Testis (tissue), 2 donors: ENCODE data around the gene BAIAP3.

Experiments
- POLR2A ChIP-seq: fragments of 450-650 bp; IDR thresholded peaks from one replicate; pipeline ENCODE4 v1.6.1; 2017; ENCODE audit warnings: antibody characterized with exemption, mild to moderate bottlenecking, moderate library complexity
- TF ChIP-seq, protein P1 (sequence below), 3 experiments: fragments of 450-650 bp in 2 of 3; fragments of 200-600 bp in 1 of 3; sonication (generic) in 1 of 3; IDR thresholded peaks; one replicate each; pipeline ENCODE4 v1.5.1; 2016 to 2019; ENCODE audit warnings: antibody characterized with exemption in 3 of 3, mild to moderate bottlenecking in 2 of 3, moderate library complexity in 1 of 3

DNA sequence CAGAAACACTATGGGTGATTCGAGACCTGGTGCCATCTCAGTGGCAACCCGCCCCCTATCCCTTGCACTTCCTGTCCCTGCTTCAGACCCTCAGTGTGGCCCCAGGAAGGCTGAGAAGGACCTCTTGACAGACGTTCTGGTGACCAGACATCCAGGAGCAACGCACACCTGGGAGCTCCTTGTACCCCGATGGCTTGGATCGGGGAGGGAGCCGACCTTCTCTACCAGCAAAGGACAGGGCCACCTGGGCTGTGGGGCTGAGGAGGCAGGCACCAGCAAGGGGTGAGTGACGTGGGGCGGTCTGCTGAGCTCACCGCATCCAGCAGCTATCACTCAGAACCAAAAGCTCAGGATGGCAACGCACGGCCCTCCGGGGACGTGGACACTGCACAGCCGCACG is 53.9 kb downstream of the BAIAP3 start:
- TF ChIP-seq POLR2A: no peak
- TF ChIP-seq, protein P1, sequence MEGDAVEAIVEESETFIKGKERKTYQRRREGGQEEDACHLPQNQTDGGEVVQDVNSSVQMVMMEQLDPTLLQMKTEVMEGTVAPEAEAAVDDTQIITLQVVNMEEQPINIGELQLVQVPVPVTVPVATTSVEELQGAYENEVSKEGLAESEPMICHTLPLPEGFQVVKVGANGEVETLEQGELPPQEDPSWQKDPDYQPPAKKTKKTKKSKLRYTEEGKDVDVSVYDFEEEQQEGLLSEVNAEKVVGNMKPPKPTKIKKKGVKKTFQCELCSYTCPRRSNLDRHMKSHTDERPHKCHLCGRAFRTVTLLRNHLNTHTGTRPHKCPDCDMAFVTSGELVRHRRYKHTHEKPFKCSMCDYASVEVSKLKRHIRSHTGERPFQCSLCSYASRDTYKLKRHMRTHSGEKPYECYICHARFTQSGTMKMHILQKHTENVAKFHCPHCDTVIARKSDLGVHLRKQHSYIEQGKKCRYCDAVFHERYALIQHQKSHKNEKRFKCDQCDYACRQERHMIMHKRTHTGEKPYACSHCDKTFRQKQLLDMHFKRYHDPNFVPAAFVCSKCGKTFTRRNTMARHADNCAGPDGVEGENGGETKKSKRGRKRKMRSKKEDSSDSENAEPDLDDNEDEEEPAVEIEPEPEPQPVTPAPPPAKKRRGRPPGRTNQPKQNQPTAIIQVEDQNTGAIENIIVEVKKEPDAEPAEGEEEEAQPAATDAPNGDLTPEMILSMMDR (IDR thresholded peaks at IDR 0.05): no peak
